H9 (cell line): ENCODE data around the gene H6PD. TPM values are rescaled to one million over a fixed set of nuclear protein-coding genes. Genes with fewer than 3 reads are reported as not detected.

Experiments
- DNase-seq: peaks from one replicate; pipeline ENCODE4 v3.0.0-alpha.2; 2017
- H2AFZ ChIP-seq: one replicate; pipeline ENCODE4 v1.6.1; 2013; ENCODE audit warnings: mild to moderate bottlenecking, low read length, control low read depth, moderate library complexity
- H2AK5ac ChIP-seq: 2 replicates; pipeline ENCODE4 v1.6.1; 2013; ENCODE audit warnings: low read length, control low read depth, mixed read lengths; ENCODE audit not compliant: insufficient read length
- H2BK120ac ChIP-seq: one replicate; pipeline ENCODE4 v1.6.1; 2013; ENCODE audit warnings: low read depth, mild to moderate bottlenecking, low read length, control low read depth, inconsistent platforms; ENCODE audit not compliant: poor library complexity, severe bottlenecking
- H2BK12ac ChIP-seq: 2 replicates; pipeline ENCODE4 v1.6.1; 2013; ENCODE audit warnings: low read length, control low read depth, mixed read lengths, low read depth; ENCODE audit not compliant: insufficient read length
- H2BK15ac ChIP-seq: 2 replicates; pipeline ENCODE4 v1.6.1; 2013; ENCODE audit warnings: low read depth, low read length, control low read depth
- H2BK20ac ChIP-seq: one replicate; pipeline ENCODE4 v1.6.1; 2013; ENCODE audit warnings: low read depth, mild to moderate bottlenecking, low read length, control low read depth, inconsistent platforms; ENCODE audit not compliant: poor library complexity, severe bottlenecking
- H2BK5ac ChIP-seq: 2 replicates; pipeline ENCODE4 v1.6.1; 2013; ENCODE audit warnings: low read length, control low read depth, mixed read lengths; ENCODE audit not compliant: insufficient read length
- H3K14ac ChIP-seq: 2 replicates; pipeline ENCODE4 v1.6.1; 2013; ENCODE audit warnings: low read length, control low read depth; ENCODE audit not compliant: insufficient read depth
- H3K18ac ChIP-seq: 2 replicates; pipeline ENCODE4 v1.6.1; 2013; ENCODE audit warnings: low read depth, mild to moderate bottlenecking, mixed read lengths, low read length, control low read depth; ENCODE audit not compliant: insufficient read length
- H3K23ac ChIP-seq: 2 replicates; pipeline ENCODE4 v1.6.1; 2013; ENCODE audit warnings: low read length, control low read depth, mixed read lengths, low read depth; ENCODE audit not compliant: insufficient read length
- H3K23me2 ChIP-seq: 2 replicates; pipeline ENCODE4 v1.6.1; 2013; ENCODE audit warnings: low read depth, mild to moderate bottlenecking, mixed read lengths, low read length, control low read depth; ENCODE audit not compliant: insufficient read length, poor library complexity, severe bottlenecking
- H3K27ac ChIP-seq: 2 replicates; pipeline ENCODE4 v1.5.1; 2013; ENCODE audit warnings: low read length, control low read depth, mixed read lengths, low read depth; ENCODE audit not compliant: insufficient read length
- H3K27me3 ChIP-seq: 2 replicates; pipeline ENCODE4 v1.6.1; 2013; ENCODE audit warnings: low read length, control low read depth, inconsistent platforms; ENCODE audit not compliant: insufficient read depth
- H3K4ac ChIP-seq: 2 replicates; pipeline ENCODE4 v1.6.1; 2013; ENCODE audit warnings: low read depth, mild to moderate bottlenecking, control low read depth, inconsistent platforms, low read length, moderate library complexity
- H3K4me1 ChIP-seq: 2 replicates; pipeline ENCODE4 v1.6.1; 2013; ENCODE audit warnings: low read length, control low read depth, inconsistent platforms; ENCODE audit not compliant: insufficient read depth
- H3K4me2 ChIP-seq: 2 replicates; pipeline ENCODE4 v1.6.1; 2013; ENCODE audit warnings: low read length, control low read depth, mixed read lengths; ENCODE audit not compliant: insufficient read length, insufficient read depth
- H3K56ac ChIP-seq: 2 replicates; pipeline ENCODE4 v1.6.1; 2013; ENCODE audit warnings: low read depth, mild to moderate bottlenecking, mixed read lengths, low read length, control low read depth; ENCODE audit not compliant: insufficient read length
- H3K79me1 ChIP-seq: 2 replicates; pipeline ENCODE4 v1.6.1; 2013; ENCODE audit warnings: low read depth, mild to moderate bottlenecking, moderate library complexity, low read length, control low read depth, inconsistent platforms; ENCODE audit not compliant: insufficient read depth, poor library complexity, severe bottlenecking
- H3K79me2 ChIP-seq: 2 replicates; pipeline ENCODE4 v1.6.1; 2013; ENCODE audit warnings: low read length, control low read depth, inconsistent platforms; ENCODE audit not compliant: insufficient read depth
- H3K9ac ChIP-seq: 2 replicates; pipeline ENCODE4 v1.6.1; 2013; ENCODE audit warnings: low read length, control low read depth, mixed read lengths; ENCODE audit not compliant: insufficient read length; ENCODE audit errors: extremely low read depth
- H3K9me3 ChIP-seq: one replicate; pipeline ENCODE4 v1.6.1; 2013; ENCODE audit warnings: low read depth, low read length, inconsistent platforms; ENCODE audit not compliant: control insufficient read depth
- H3T11ph ChIP-seq: one replicate; pipeline ENCODE4 v1.6.1; 2013; ENCODE audit warnings: mild to moderate bottlenecking, low read length, control low read depth, inconsistent platforms
- H4K20me1 ChIP-seq: one replicate; pipeline ENCODE4 v1.6.1; 2013; ENCODE audit not compliant: control insufficient read depth, insufficient read length, insufficient read depth
- H4K5ac ChIP-seq: 2 replicates; pipeline ENCODE4 v1.6.1; 2013; ENCODE audit warnings: low read depth, mild to moderate bottlenecking, mixed read lengths, low read length, control low read depth; ENCODE audit not compliant: insufficient read length
- H4K8ac ChIP-seq: replicated peaks from 2 replicates; pipeline ENCODE4 v1.6.1; 2013; ENCODE audit warnings: low read length, control low read depth, mixed read lengths, low read depth; ENCODE audit not compliant: insufficient read length
- H4K91ac ChIP-seq: 2 replicates; pipeline ENCODE4 v1.6.1; 2013; ENCODE audit warnings: low read depth, mild to moderate bottlenecking, moderate library complexity, mixed read lengths, low read length, control low read depth; ENCODE audit not compliant: insufficient read length
- H3K27ac Mint-ChIP-seq, 3 experiments: 2 replicates in 2 of 3; 3 replicates in 1 of 3; pipeline ENCODE4 v1.8.0; 2020 to 2021; ENCODE audit warnings: mixed read lengths in 3 of 3, mild to moderate bottlenecking in 1 of 3, moderate library complexity in 1 of 3
- H3K27me3 Mint-ChIP-seq: 2 replicates; pipeline ENCODE4 v1.8.0; 2021; ENCODE audit warnings: low read depth, mild to moderate bottlenecking, moderate library complexity, mixed read lengths
- H3K36me3 Mint-ChIP-seq, 3 experiments: 2 replicates in 2 of 3; 3 replicates in 1 of 3; pipeline ENCODE4 v1.8.0; 2020 to 2021; ENCODE audit warnings: low read depth in 3 of 3, mixed read lengths in 3 of 3; ENCODE audit not compliant: insufficient read depth in 1 of 3
- H3K4me1 Mint-ChIP-seq, 2 experiments: 2 replicates each; pipeline ENCODE4 v1.8.0; 2020; ENCODE audit warnings: mixed read lengths in 2 of 2
- H3K4me3 Mint-ChIP-seq, 2 experiments: 2 replicates in 1 of 2; 3 replicates in 1 of 2; pipeline ENCODE4 v1.8.0; 2020 to 2021; ENCODE audit warnings: mild to moderate bottlenecking in 2 of 2, mixed read lengths in 2 of 2, moderate library complexity in 1 of 2
- H3K9me3 Mint-ChIP-seq, 2 experiments: 2 replicates in 1 of 2; 3 replicates in 1 of 2; pipeline ENCODE4 v1.8.0; 2020; ENCODE audit warnings: mild to moderate bottlenecking in 2 of 2, mixed read lengths in 2 of 2, moderate library complexity in 1 of 2
- WGBS: extraction: QIAGEN DNeasy Blood & Tissue Kit; methylation state at CpG from one replicate; pipeline ENCODE4 v1.1.7; 2013; ENCODE audit warnings: missing lambda C conversion rate, low lambda C conversion rate, mixed read lengths; ENCODE audit not compliant: insufficient read length; ENCODE audit errors: extremely low coverage; 5-methylcytosine and 5-hydroxymethylcytosine counted together
- total RNA-seq: library from RNA; stranded (reverse); gene quantifications from 2 replicates; pipeline ENCODE4 v1.2.1, GENCODE V29; 2021
- TF ChIP-seq, protein P1 (sequence below): fragments of 200-600 bp; sonication (generic); conservative IDR thresholded peaks from 3 replicates; pipeline ENCODE4 v1.8.0; 2021; ENCODE audit warnings: antibody characterized with exemption, mild to moderate bottlenecking

Gene H6PD
- total RNA-seq, 1 experiment from 2014 or later = 7.9 TPM

DNA sequence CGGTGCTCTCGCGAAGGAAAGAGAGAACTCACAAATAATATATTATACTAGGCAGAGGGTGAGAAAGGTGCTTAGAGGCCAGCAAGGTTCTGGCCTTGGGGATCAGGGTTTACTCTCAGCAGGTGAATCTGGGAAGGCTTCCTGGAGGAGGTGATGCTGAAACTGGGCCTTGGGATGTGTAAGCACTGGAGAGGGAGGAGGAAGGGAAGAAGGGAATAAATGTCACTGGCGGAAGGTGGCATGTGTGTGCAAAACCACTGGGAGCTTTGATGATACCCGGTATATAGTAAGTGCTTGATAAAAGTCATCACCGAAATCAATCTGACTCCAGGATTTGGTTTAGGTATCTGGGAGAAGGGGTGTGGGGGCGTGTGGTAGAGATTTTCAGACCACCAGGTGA lies 82.5 kb downstream of the H6PD start:
- no peaks in the 10 kb centered on the region; the same call in 1 of the 2 replicates for H3K27me3 Mint-ChIP-seq
- no peak overlapping the region for H3K4me3 Mint-ChIP-seq
- Histone ChIP-seq H2BK20ac (no peak overlapping the region), H2BK5ac (no peak overlapping the region), H2BK15ac (no peak overlapping the region), H3K23ac (no peak overlapping the region), H3K23me2 (no peaks in the 10 kb centered on the region), H3K79me2 (no peaks in the 10 kb centered on the region), H3K27me3 (no peaks in the 10 kb centered on the region), H3K79me1 (no peaks in the 10 kb centered on the region), H4K20me1 (no peaks in the 10 kb centered on the region), H2AK5ac (no peak overlapping the region), H3K56ac (no peak overlapping the region), H3T11ph (no peak overlapping the region), H3K9ac (no peak overlapping the region), H3K4me1 (peaks cover 10% of the 10 kb centered on the region; the same call in 1 of the 2 replicates), H2BK12ac (no peak overlapping the region), H4K91ac (no peak overlapping the region), H3K4ac (no peak overlapping the region), H3K9me3 (no peaks in the 10 kb centered on the region), H4K8ac (no peak overlapping the region), H3K18ac (no peak overlapping the region), H3K4me2 (no peak overlapping the region), H2AFZ (no peak overlapping the region), H3K14ac (no peak overlapping the region), H4K5ac (no peak overlapping the region), H3K27ac (no peak overlapping the region), H2BK120ac (no peak overlapping the region)
- TF ChIP-seq, protein P1, sequence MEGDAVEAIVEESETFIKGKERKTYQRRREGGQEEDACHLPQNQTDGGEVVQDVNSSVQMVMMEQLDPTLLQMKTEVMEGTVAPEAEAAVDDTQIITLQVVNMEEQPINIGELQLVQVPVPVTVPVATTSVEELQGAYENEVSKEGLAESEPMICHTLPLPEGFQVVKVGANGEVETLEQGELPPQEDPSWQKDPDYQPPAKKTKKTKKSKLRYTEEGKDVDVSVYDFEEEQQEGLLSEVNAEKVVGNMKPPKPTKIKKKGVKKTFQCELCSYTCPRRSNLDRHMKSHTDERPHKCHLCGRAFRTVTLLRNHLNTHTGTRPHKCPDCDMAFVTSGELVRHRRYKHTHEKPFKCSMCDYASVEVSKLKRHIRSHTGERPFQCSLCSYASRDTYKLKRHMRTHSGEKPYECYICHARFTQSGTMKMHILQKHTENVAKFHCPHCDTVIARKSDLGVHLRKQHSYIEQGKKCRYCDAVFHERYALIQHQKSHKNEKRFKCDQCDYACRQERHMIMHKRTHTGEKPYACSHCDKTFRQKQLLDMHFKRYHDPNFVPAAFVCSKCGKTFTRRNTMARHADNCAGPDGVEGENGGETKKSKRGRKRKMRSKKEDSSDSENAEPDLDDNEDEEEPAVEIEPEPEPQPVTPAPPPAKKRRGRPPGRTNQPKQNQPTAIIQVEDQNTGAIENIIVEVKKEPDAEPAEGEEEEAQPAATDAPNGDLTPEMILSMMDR = no peak
- DNase-seq = no peak
- WGBS = no CpG with 5 or more reads among the region's 7 CpGs
- H3K9me3 Mint-ChIP-seq = no peaks in the 10 kb centered on the region
- no peak overlapping the region for H3K27ac Mint-ChIP-seq
- H3K36me3 Mint-ChIP-seq = peaks cover 0 to 1% (median 0%) of the 10 kb centered on the region in 3 experiments; a peak in 1 of 7 replicates
- H3K4me1 Mint-ChIP-seq = peaks cover 46 to 53% of the 10 kb centered on the region in 2 experiments
